ENCODE results near the gene FTH1. TPM values are rescaled to one million over a fixed set of nuclear protein-coding genes. Genes with fewer than 3 reads are reported as not detected.

The FTH1 gene
- total RNA-seq (2012; rRNA removed) (344 and 385 TPM in 2 replicates), polyA plus RNA-seq (2012; rRNA removed) (2,453 and 2,516 TPM in 2 replicates), Bru-seq, nascent RNA (percentile 100 among the genes with signal in this experiment), BruChase-seq, experiment 1, labeled RNA remaining after a 6-hour chase (percentile 100 among the genes with signal in this experiment), BruChase-seq, experiment 2, labeled RNA remaining after a 2-hour chase (percentile 99 among the genes with signal in this experiment)
- 1,842 and 5,333 TPM in 2 replicates for polyA plus RNA-seq (2012; cell fraction: cytosol; rRNA removed)
- polyA plus RNA-seq (2012; cell fraction: nucleus; rRNA removed; ENCODE audit: low replicate concordance), result 767 and 934 TPM in 2 replicates
- long read RNA-seq, transcript FTH1-208 (4 exons, 912 nt), result minor isoform, 16 of 5,888 reads
- long read RNA-seq, transcript FTH1-210 (4 exons, 983 nt), result minor isoform, 15 of 5,888 reads
- long read RNA-seq, transcript FTH1-211 (3 exons, 788 nt), result minor isoform, 6 of 5,888 reads
- long read RNA-seq, transcript FTH1-201 (4 exons, 1,229 nt), result major isoform, 5,198 of 5,888 reads
- long read RNA-seq, partial matches to known transcripts, result 147 of 5,888 reads
- long read RNA-seq, other reads (novel, unspliced or antisense), result 501 of 5,888 reads

- ChIA-PET CTCF (interaction anchor here (0.7 to 3.3 kb wide), 4 partner anchors 12 to 115 kb away, joined by 3 to 15 read pairs (median 4); no protein-coding TSS in a partner anchor), POLR2A (ENCODE audit: unreplicated experiment) (interaction anchor here (0.5 to 1.4 kb wide), 3 partner anchors 12 to 142 kb away, joined by 4 to 8 read pairs (median 7); no protein-coding TSS in a partner anchor)
- DNase-seq (peak; percentile 88), ATAC-seq (ENCODE audit: low read depth) (peak; percentile 70)
- H4K8ac ChIP-seq (ENCODE audit: low read depth in 2 of 2, low read length in 2 of 2), result peak within 1 kb of the TSS; percentile 90 to 95
- no peak for TF ChIP-seq MAFK (IDR thresholded peaks at IDR 0.05; ENCODE audit: low read depth, low read length)
- 0 out of 2 replicates have a peak, but pooled peaks have one; percentile 13 for TF ChIP-seq USF2 (IDR thresholded peaks at IDR 0.05; ENCODE audit: low read depth, low read length)
- peak; percentile 98 for TF ChIP-seq POLR2A (IDR thresholded peaks at IDR 0.05; ENCODE audit: low read depth, low read length)
- peak; percentile 97 for TF ChIP-seq MAZ (IDR thresholded peaks at IDR 0.05; ENCODE audit: borderline replicate concordance, low read depth, low read length)
- no peak for TF ChIP-seq RAD21 (IDR thresholded peaks at IDR 0.05; ENCODE audit: low read length)
- H3K18ac ChIP-seq (ENCODE audit: low read depth, low read length), result peak within 1 kb of the TSS; percentile 85
- dilution Hi-C loops (cut with HindIII; ENCODE audit: low sequenced_read_pairs, unreplicated experiment), result no loop called here
- H3K4me3 ChIP-seq (ENCODE audit: insufficient read depth, low read depth, low read length), result peak within 1 kb of the TSS; percentile 93
- BruUV-seq (replicated peaks), result no TSS peak
- H3K9me3 ChIP-seq (ENCODE audit: control insufficient read depth, insufficient read depth, low read length), result no peaks in the 10 kb centered on the region
- peaks cover 15 to 68% of the 10 kb centered on the region in 2 experiments for H3K79me1 ChIP-seq (ENCODE audit: low read depth in 1 of 2, low read length in 2 of 2)
- peak within 1 kb of the TSS; percentile 90; the same call in 2 of the 3 replicates for H2BK15ac ChIP-seq (ENCODE audit: low read depth, low read length)
- peak within 1 kb of the TSS; percentile 93 for H2BK120ac ChIP-seq (ENCODE audit: low read depth, low read length)
- peak within 1 kb of the TSS; percentile 99 for H4K91ac ChIP-seq (ENCODE audit: insufficient read depth, low read depth, low read length)
- H2AK5ac ChIP-seq (ENCODE audit: low read depth, low read length), result peak within 1 kb of the TSS; percentile 98
- H3K36me3 ChIP-seq (ENCODE audit: control insufficient read depth, insufficient read depth, low read length), result peaks cover 31% of the 10 kb centered on the region
- H3K23ac ChIP-seq (ENCODE audit: low read depth, low read length), result peak within 1 kb of the TSS; percentile 100
- H3K4me1 ChIP-seq (ENCODE audit: control insufficient read depth, insufficient read depth, low read length), result peaks cover 19% of the 10 kb centered on the region
- peak within 1 kb of the TSS; percentile 87 for H4K5ac ChIP-seq (ENCODE audit: low read depth, low read length)
- H2AFZ ChIP-seq (replicated peaks; ENCODE audit: low read length, poor library complexity), result peak within 1 kb of the TSS; percentile 89
- peak within 1 kb of the TSS; percentile 98 for H3K9ac ChIP-seq (ENCODE audit: low read depth, low read length)
- in situ Hi-C loops (cut with MboI; ENCODE audit: low sequenced_read_pairs), result loop anchor here (10.0 kb wide), 1 partner anchor 57 kb away; no protein-coding TSS in a partner anchor
- peak within 1 kb of the TSS; percentile 99 for H2AK9ac ChIP-seq (replicated peaks; ENCODE audit: low read depth, low read length, poor library complexity)
- peaks cover 50% of the 10 kb centered on the region for H4K20me1 ChIP-seq (ENCODE audit: insufficient read depth, low read length)
- no peaks in the 10 kb centered on the region for H3K27me3 ChIP-seq (ENCODE audit: control insufficient read depth, insufficient read depth, low read length)
- H3K56ac ChIP-seq (ENCODE audit: extremely low read depth, insufficient read depth, low read length), result peak within 1 kb of the TSS; percentile 99
- peak within 1 kb of the TSS; percentile 82 for H2BK5ac ChIP-seq (ENCODE audit: low read depth, low read length, poor library complexity, severe bottlenecking)
- intact Hi-C loops (cut with micrococcal nuclease), result loop anchor here (1.0 to 2.0 kb wide), 4 partner anchors 58 to 170 kb away; no protein-coding TSS in a partner anchor
- H2BK20ac ChIP-seq (ENCODE audit: low read depth, low read length), result peak within 1 kb of the TSS; percentile 88
- H3K4ac ChIP-seq (ENCODE audit: low read depth, low read length), result peak within 1 kb of the TSS; percentile 99
- H3K14ac ChIP-seq (replicated peaks; ENCODE audit: low read depth, low read length), result peak within 1 kb of the TSS; percentile 100
- WGBS, 2 experiments (ENCODE audit: extremely low coverage in 2 of 2, insufficient read length in 1 of 2), result 0% methylated on average over 11 of the region's 93 CpGs; no CpG with 5 or more reads in 1 of the 2 experiments
- peak within 1 kb of the TSS; percentile 96 for H3K27ac ChIP-seq (ENCODE audit: insufficient read depth, low read length)
- H3K4me2 ChIP-seq (ENCODE audit: low read depth, low read length), result peak within 1 kb of the TSS; percentile 90
- H3K9me1 ChIP-seq (ENCODE audit: insufficient read depth, low read length), result peaks cover 27% of the 10 kb centered on the region
These were observed at the start of gene FTH1 for GRCh38 chr11:61967116-61967923. Gene FTH1, minus strand, starts transcription at chr11:61967634. Its CDS starts 209 bp downstream, at chr11:61967425.

Data from IMR-90 (cell line).